ENCODE measurements around the gene CD33.

Gene CD33

GRCh38 chr19:51257471-51257870 lies 32.6 kb downstream of the CD33 start:
- Mint-ChIP-seq H3K4me3 (no peak overlapping the region), H3K9me3 (no peaks in the 10 kb centered on the region), H3K27ac (no peak overlapping the region), H3K36me3 (ENCODE audit: low read depth) (no peaks in the 10 kb centered on the region), H3K27me3 (ENCODE audit: low read depth) (peaks cover 19% of the 10 kb centered on the region), H3K4me1 (no peaks in the 10 kb centered on the region)
- no peak for TF ChIP-seq CTCF (IDR thresholded peaks at IDR 0.05; ENCODE audit: unreplicated experiment in 3 of 3)

GRCh38 chr19:51258165-51259160 lies 33.6 kb downstream of the CD33 start:
- no peaks in the 10 kb centered on the region for H3K9me3 Mint-ChIP-seq
- no peak overlapping the region for H3K4me3 Mint-ChIP-seq
- no peak for TF ChIP-seq CTCF (IDR thresholded peaks at IDR 0.05; ENCODE audit: unreplicated experiment in 3 of 3)
- no peaks in the 10 kb centered on the region for H3K4me1 Mint-ChIP-seq
- H3K36me3 Mint-ChIP-seq (ENCODE audit: low read depth) = no peaks in the 10 kb centered on the region
- peaks cover 15% of the 10 kb centered on the region for H3K27me3 Mint-ChIP-seq (ENCODE audit: low read depth)
- H3K27ac Mint-ChIP-seq = no peak overlapping the region

GRCh38 chr19:51259348-51260245 lies 34.7 kb downstream of the CD33 start:
- H3K4me1 Mint-ChIP-seq = no peaks in the 10 kb centered on the region
- no peak overlapping the region for H3K27ac Mint-ChIP-seq
- no peaks in the 10 kb centered on the region for H3K9me3 Mint-ChIP-seq
- no peak overlapping the region for H3K4me3 Mint-ChIP-seq
- TF ChIP-seq CTCF (IDR thresholded peaks at IDR 0.05; ENCODE audit: unreplicated experiment in 3 of 3) = peak; percentile 75 to 84 (median 79)
- H3K27me3 Mint-ChIP-seq (ENCODE audit: low read depth) = peaks cover 23% of the 10 kb centered on the region
- H3K36me3 Mint-ChIP-seq (ENCODE audit: low read depth) = no peaks in the 10 kb centered on the region

GRCh38 chr19:51263808-51264207 lies 38.9 kb downstream of the CD33 start:
- no peak overlapping the region for H3K27ac Mint-ChIP-seq
- TF ChIP-seq CTCF (IDR thresholded peaks at IDR 0.05; ENCODE audit: unreplicated experiment in 3 of 3) = no peak
- H3K36me3 Mint-ChIP-seq (ENCODE audit: low read depth) = no peaks in the 10 kb centered on the region
- no peaks in the 10 kb centered on the region for H3K4me1 Mint-ChIP-seq
- H3K27me3 Mint-ChIP-seq (ENCODE audit: low read depth) = peaks cover 28% of the 10 kb centered on the region
- H3K4me3 Mint-ChIP-seq = no peak overlapping the region
- no peaks in the 10 kb centered on the region for H3K9me3 Mint-ChIP-seq

- no peaks in the 10 kb centered on the region for H3K4me1 Mint-ChIP-seq
- TF ChIP-seq CTCF (IDR thresholded peaks at IDR 0.05; ENCODE audit: unreplicated experiment in 3 of 3) = no peak
Observed at GRCh38 chr19:51271067-51271466, 46.2 kb downstream of the CD33 start.

More at GRCh38 chr19:51271067-51271466, 46.2 kb downstream of the CD33 start:
- H3K27ac Mint-ChIP-seq = no peak overlapping the region
- no peak overlapping the region for H3K4me3 Mint-ChIP-seq
- peaks cover 13% of the 10 kb centered on the region for H3K27me3 Mint-ChIP-seq (ENCODE audit: low read depth)
- H3K9me3 Mint-ChIP-seq = no peaks in the 10 kb centered on the region
- H3K36me3 Mint-ChIP-seq (ENCODE audit: low read depth) = no peaks in the 10 kb centered on the region
